ENCODE data around the gene PITPNM3. TPM values are rescaled to one million over a fixed set of nuclear protein-coding genes. Genes with fewer than 3 reads are reported as not detected.

Gene PITPNM3
- total RNA-seq, 1 experiment from 2014 or later, result 13.0 TPM

- peak; percentile 71 for DNase-seq (ENCODE audit: low spot score)
These were observed 76.6 kb downstream of the PITPNM3 start for GRCh38 chr17:6479622-6480302.

GRCh38 chr17:6478486-6478885 is 77.9 kb downstream of the PITPNM3 start:
- DNase-seq (ENCODE audit: low spot score), result no peak

GRCh38 chr17:6477831-6478383 is 78.4 kb downstream of the PITPNM3 start:
- no peak for DNase-seq (ENCODE audit: low spot score)

- DNase-seq (ENCODE audit: low spot score), result peak; percentile 41
These were observed 79.6 kb downstream of the PITPNM3 start for GRCh38 chr17:6476810-6477179.

- DNase-seq (ENCODE audit: low spot score), result peak; percentile 47
These were observed 80.1 kb downstream of the PITPNM3 start for GRCh38 chr17:6476076-6476809.

- DNase-seq (ENCODE audit: low spot score), result no peak
These were observed 80.9 kb downstream of the PITPNM3 start for GRCh38 chr17:6475411-6475810.

GRCh38 chr17:6474906-6475305 is 81.4 kb downstream of the PITPNM3 start:
- DNase-seq (ENCODE audit: low spot score), result no peak

- no peak for DNase-seq (ENCODE audit: low spot score)
These were observed 82.0 kb downstream of the PITPNM3 start for GRCh38 chr17:6474376-6474775.

GRCh38 chr17:6473128-6473767 is 83.1 kb downstream of the PITPNM3 start:
- peak; percentile 87 for DNase-seq (ENCODE audit: low spot score)

- no peak for DNase-seq (ENCODE audit: low spot score)
These were observed 83.8 kb downstream of the PITPNM3 start for GRCh38 chr17:6472517-6472916.

GRCh38 chr17:6471531-6472465 is 84.6 kb downstream of the PITPNM3 start:
- peak; percentile 97 for DNase-seq (ENCODE audit: low spot score)

GRCh38 chr17:6470751-6471521 is 85.4 kb downstream of the PITPNM3 start:
- peak; percentile 86 for DNase-seq (ENCODE audit: low spot score)

GRCh38 chr17:6470146-6470718 is 86.1 kb downstream of the PITPNM3 start:
- DNase-seq (ENCODE audit: low spot score), result no peak

- no peak for DNase-seq (ENCODE audit: low spot score)
These were observed 88.1 kb downstream of the PITPNM3 start for GRCh38 chr17:6468051-6468790.

- no peak for DNase-seq (ENCODE audit: low spot score)
These were observed 88.8 kb downstream of the PITPNM3 start for GRCh38 chr17:6467567-6467966.

GRCh38 chr17:6465206-6466003 is 91.0 kb downstream of the PITPNM3 start:
- DNase-seq (ENCODE audit: low spot score), result no peak

GRCh38 chr17:6464446-6465041 is 91.8 kb downstream of the PITPNM3 start:
- DNase-seq (ENCODE audit: low spot score), result no peak
